HuH-7.5 (cell line): ENCODE results near the gene TMIGD2.
"Not testable (repeated sequence)": the region's sequence is repeated elsewhere in the genome, so short reads cannot be mapped to it uniquely, and the experiment has no call there.

ENCODE experiments used
- DNase-seq: peaks from one replicate; pipeline ENCODE4 v3.0.0; 2011; ENCODE audit warnings: low spot score

The TMIGD2 gene

GRCh38 chr19:4267101-4267900 is 34.9 kb downstream of the TMIGD2 start:
- peak; percentile 87 for DNase-seq

DNA sequence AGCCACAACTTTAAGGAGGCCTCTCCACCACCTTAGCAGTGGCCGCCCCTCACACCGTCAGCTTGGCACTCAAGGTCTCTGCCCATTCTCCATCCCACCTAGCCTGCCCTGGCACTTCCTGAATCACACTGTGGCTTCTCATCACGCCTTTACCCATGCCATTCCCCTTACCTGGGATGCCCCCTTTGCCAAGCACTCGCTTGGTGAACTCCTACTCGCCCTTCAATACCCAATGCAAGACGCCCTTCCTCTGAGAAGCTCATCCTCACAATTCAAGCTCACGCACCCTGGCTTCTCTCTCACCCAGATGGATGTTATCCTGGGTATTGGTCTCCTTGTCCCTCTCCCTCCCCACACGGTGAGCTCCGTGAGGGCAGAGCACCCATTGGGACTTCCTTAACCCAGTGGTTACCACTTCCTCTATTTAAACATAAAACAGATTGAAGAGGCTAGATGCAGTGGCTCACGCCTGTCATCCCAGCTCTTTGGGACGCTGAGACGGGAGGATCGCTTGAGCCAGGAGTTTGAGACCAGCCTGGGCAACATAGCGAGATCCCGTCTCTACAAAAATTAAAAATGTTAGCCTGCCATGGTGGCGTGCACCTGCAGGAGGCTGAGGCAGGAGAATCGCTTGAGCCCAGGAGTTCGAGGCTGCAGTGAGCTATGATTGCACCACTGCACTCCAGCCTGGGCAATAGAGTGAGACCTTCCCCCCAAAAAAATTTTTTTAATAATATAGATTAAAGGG is 35.8 kb downstream of the TMIGD2 start:
- no peak for DNase-seq

- no peak for DNase-seq
Measured at GRCh38 chr19:4264812-4265211, 37.4 kb downstream of the TMIGD2 start.

DNA sequence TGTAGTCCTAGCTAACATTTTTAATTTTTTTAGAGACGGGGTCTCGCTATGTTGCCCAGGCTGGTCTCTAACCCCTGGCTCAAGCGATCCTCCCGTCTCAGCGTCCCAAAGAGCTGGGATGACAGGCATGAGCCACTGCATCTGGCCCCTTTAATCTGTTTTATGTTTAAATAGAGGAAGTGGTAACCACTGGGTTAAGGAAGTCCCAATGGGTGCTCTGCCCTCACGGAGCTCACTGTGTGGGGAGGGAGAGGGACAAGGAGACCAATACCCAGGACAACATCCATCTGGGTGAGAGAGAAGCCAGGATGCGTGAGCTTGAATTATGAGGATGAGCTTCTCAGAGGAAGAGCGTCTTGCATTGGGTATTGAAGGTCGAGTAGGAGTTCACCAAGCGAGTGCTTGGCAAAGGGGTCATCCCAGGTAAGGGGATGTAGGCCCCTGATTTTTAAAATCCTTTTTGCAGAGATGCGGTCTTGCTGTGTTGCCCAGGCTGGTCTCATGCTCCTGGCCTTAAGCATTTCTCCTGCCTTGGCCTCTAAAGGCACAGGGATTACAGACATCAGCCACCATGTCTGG is 41.5 kb downstream of the TMIGD2 start:
- DNase-seq: no peak

- no peak for DNase-seq
Measured at GRCh38 chr19:4258181-4258580, 44.0 kb downstream of the TMIGD2 start.

GRCh38 chr19:4257025-4257424 is 45.2 kb downstream of the TMIGD2 start:
- no peak for DNase-seq

- DNase-seq: peak; percentile 7
Measured at GRCh38 chr19:4256563-4256962, 45.6 kb downstream of the TMIGD2 start.

DNA sequence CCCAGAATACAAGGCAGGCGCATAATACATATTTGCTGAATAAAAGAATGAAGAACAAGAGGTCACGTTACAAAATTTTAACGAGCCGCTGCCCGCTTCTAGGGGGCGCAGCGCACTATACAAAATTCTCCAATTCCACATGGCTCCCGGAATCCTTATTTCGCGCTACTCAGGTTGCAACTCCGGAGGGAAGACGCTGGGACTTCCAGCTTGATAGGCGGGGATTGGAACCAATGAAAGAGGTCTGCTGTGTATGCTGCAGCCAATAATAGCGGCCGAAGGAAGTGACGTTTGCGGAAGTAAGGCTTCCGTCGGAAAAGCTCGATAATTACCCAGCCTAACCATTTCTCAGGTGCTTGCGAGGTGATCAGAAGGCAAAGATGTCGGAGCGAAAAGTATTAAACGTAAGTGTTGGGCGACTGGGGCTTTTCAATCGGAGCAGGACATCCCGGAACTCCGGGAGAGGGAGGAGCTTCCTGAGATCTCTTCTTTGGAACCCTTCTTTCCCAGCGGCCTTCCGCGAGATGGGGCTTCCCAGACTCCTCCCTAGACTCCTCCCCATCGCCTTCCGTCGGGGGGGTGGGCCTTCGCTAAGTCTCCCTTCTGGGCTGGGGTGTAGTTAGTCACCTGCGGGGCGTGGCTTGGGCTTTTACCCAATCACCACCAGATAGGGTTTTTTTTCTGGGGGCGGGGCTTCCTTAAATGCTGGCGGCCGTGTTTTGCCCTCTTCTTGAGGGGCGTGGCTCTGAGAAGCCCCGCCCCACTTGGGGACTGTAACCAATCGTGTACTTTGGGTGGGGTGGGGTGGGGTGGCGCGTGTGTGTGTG is 55.2 kb downstream of the TMIGD2 start, which contains the start of gene YJU2:
Gene YJU2 (plus strand): TSS at position 314 of the 827 bp plus-strand sequence. CDS start 67 bp downstream, at position 381.
- peak; percentile 99 for DNase-seq

GRCh38 chr19:4245938-4246337 is 56.3 kb downstream of the TMIGD2 start:
- DNase-seq: not testable (repeated sequence)
